ENCODE results near the gene IL1RN. TPM values are rescaled to one million over a fixed set of nuclear protein-coding genes. Genes with fewer than 3 reads are reported as not detected.

Gene IL1RN
- total and polyA plus RNA-seq, 2 of the 4 experiments (the other 2 are of a cell fraction) = not detected

DNA sequence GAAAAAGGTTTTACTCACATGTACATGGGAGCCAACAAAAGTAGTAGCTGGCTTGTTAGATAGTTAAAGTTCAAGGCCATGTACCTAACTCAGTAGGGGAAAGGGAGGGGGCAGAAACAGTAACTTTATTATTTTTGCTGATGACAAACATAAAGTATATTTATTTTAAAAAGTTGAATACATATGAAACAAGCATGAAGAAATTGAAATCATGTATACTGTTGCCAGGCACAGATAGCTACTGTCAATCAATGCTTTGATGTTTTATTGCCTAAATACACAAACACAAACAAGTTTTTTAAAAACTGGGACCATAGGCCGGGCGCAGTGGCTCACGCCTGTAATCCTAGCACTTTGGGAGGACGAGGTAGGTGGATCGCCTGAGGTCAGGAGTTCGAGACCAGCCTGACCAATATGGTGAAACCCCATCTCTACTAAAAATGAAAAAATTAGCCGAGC, 38.8 kb downstream of the IL1RN start:
- H3K79me1 ChIP-seq (ENCODE audit: low read depth in 1 of 2, low read length in 2 of 2) = no peaks in the 10 kb centered on the region
- no peak overlapping the region for H4K91ac ChIP-seq (ENCODE audit: insufficient read depth, low read depth, low read length)
- no peak overlapping the region for H2AFZ ChIP-seq (replicated peaks; ENCODE audit: low read length, poor library complexity)
- no peak overlapping the region for H3K4ac ChIP-seq (ENCODE audit: low read depth, low read length)
- no peak overlapping the region for H3K14ac ChIP-seq (replicated peaks; ENCODE audit: low read depth, low read length)
- H3K9me1 ChIP-seq (ENCODE audit: insufficient read depth, low read length) = no peaks in the 10 kb centered on the region
- in situ Hi-C loops (cut with MboI; ENCODE audit: low sequenced_read_pairs) (no loop called here), intact Hi-C loops (cut with micrococcal nuclease) (no loop called here), dilution Hi-C loops (cut with HindIII; ENCODE audit: low sequenced_read_pairs, unreplicated experiment) (no loop called here)
- no peak overlapping the region for H3K56ac ChIP-seq (ENCODE audit: extremely low read depth, insufficient read depth, low read length)
- ATAC-seq (ENCODE audit: low read depth) (no peak), DNase-seq (no peak)
- no peak overlapping the region for H2AK9ac ChIP-seq (replicated peaks; ENCODE audit: low read depth, low read length, poor library complexity)
- no peak overlapping the region for H3K4me3 ChIP-seq (ENCODE audit: insufficient read depth, low read depth, low read length)
- H4K20me1 ChIP-seq (ENCODE audit: insufficient read depth, low read length) = no peaks in the 10 kb centered on the region
- H2BK20ac ChIP-seq (ENCODE audit: low read depth, low read length) = no peak overlapping the region
- no peak overlapping the region for H4K5ac ChIP-seq (ENCODE audit: low read depth, low read length)
- no peak overlapping the region for H2BK5ac ChIP-seq (ENCODE audit: low read depth, low read length, poor library complexity, severe bottlenecking)
- no TSS peak for BruUV-seq (replicated peaks)
- TF ChIP-seq RFX5 (IDR thresholded peaks at IDR 0.05; ENCODE audit: low read depth, low read length) = no peak
- no peak for TF ChIP-seq RCOR1 (IDR thresholded peaks at IDR 0.05; ENCODE audit: insufficient replicate concordance, low read length)
- TF ChIP-seq, protein P1, sequence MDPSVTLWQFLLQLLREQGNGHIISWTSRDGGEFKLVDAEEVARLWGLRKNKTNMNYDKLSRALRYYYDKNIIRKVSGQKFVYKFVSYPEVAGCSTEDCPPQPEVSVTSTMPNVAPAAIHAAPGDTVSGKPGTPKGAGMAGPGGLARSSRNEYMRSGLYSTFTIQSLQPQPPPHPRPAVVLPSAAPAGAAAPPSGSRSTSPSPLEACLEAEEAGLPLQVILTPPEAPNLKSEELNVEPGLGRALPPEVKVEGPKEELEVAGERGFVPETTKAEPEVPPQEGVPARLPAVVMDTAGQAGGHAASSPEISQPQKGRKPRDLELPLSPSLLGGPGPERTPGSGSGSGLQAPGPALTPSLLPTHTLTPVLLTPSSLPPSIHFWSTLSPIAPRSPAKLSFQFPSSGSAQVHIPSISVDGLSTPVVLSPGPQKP (IDR thresholded peaks at IDR 0.05; ENCODE audit: borderline replicate concordance, low read depth, low read length) = no peak
- TF ChIP-seq, protein P2, sequence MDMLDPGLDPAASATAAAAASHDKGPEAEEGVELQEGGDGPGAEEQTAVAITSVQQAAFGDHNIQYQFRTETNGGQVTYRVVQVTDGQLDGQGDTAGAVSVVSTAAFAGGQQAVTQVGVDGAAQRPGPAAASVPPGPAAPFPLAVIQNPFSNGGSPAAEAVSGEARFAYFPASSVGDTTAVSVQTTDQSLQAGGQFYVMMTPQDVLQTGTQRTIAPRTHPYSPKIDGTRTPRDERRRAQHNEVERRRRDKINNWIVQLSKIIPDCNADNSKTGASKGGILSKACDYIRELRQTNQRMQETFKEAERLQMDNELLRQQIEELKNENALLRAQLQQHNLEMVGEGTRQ (IDR thresholded peaks at IDR 0.05; ENCODE audit: low read depth, low read length) = no peak
- no peak for TF ChIP-seq CEBPB (IDR thresholded peaks at IDR 0.05; ENCODE audit: low read depth, low read length)
- no peak for TF ChIP-seq BHLHE40 (IDR thresholded peaks at IDR 0.05; ENCODE audit: low read depth, low read length)
- TF ChIP-seq FOS (IDR thresholded peaks at IDR 0.05; ENCODE audit: low read depth, low read length) = no peak
- TF ChIP-seq, protein P3, sequence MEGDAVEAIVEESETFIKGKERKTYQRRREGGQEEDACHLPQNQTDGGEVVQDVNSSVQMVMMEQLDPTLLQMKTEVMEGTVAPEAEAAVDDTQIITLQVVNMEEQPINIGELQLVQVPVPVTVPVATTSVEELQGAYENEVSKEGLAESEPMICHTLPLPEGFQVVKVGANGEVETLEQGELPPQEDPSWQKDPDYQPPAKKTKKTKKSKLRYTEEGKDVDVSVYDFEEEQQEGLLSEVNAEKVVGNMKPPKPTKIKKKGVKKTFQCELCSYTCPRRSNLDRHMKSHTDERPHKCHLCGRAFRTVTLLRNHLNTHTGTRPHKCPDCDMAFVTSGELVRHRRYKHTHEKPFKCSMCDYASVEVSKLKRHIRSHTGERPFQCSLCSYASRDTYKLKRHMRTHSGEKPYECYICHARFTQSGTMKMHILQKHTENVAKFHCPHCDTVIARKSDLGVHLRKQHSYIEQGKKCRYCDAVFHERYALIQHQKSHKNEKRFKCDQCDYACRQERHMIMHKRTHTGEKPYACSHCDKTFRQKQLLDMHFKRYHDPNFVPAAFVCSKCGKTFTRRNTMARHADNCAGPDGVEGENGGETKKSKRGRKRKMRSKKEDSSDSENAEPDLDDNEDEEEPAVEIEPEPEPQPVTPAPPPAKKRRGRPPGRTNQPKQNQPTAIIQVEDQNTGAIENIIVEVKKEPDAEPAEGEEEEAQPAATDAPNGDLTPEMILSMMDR (conservative IDR thresholded peaks at IDR 0.05; ENCODE audit: low read depth, low read length) = no peak
- no peak for TF ChIP-seq RAD21 (IDR thresholded peaks at IDR 0.05; ENCODE audit: low read length)
- TF ChIP-seq MAZ (IDR thresholded peaks at IDR 0.05; ENCODE audit: borderline replicate concordance, low read depth, low read length) = no peak
- TF ChIP-seq MXI1 (IDR thresholded peaks at IDR 0.05; ENCODE audit: borderline replicate concordance, low read depth, low read length) = no peak
- H3K4me2 ChIP-seq (ENCODE audit: low read depth, low read length) = no peak overlapping the region
- no peak overlapping the region for H3K27ac ChIP-seq (ENCODE audit: insufficient read depth, low read length)
- ChIA-PET POLR2A (ENCODE audit: unreplicated experiment) (no interaction called here), CTCF (no interaction called here)
- no CpG with 5 or more reads among the region's 7 CpGs for WGBS, 2 experiments (ENCODE audit: extremely low coverage in 2 of 2, insufficient read length in 1 of 2)
- peaks cover 10% of the 10 kb centered on the region for H3K27me3 ChIP-seq (ENCODE audit: control insufficient read depth, insufficient read depth, low read length)
- H3K4me1 ChIP-seq (ENCODE audit: control insufficient read depth, insufficient read depth, low read length) = no peaks in the 10 kb centered on the region
- H3K36me3 ChIP-seq (ENCODE audit: control insufficient read depth, insufficient read depth, low read length) = no peaks in the 10 kb centered on the region
- H4K8ac ChIP-seq (ENCODE audit: low read depth in 2 of 2, low read length in 2 of 2) = no peak overlapping the region
- H3K18ac ChIP-seq (ENCODE audit: low read depth, low read length) = no peak overlapping the region
- no peak overlapping the region for H3K23ac ChIP-seq (ENCODE audit: low read depth, low read length)
- H2BK15ac ChIP-seq (ENCODE audit: low read depth, low read length) = no peak overlapping the region
- H2BK120ac ChIP-seq (ENCODE audit: low read depth, low read length) = no peak overlapping the region
- H3K9me3 ChIP-seq (ENCODE audit: control insufficient read depth, insufficient read depth, low read length) = no peaks in the 10 kb centered on the region
- no peak overlapping the region for H2AK5ac ChIP-seq (ENCODE audit: low read depth, low read length)
- H3K9ac ChIP-seq (ENCODE audit: low read depth, low read length) = no peak overlapping the region

Data from IMR-90 (cell line).